ENCODE measurements around the gene TREX2.

Gene TREX2

DNA sequence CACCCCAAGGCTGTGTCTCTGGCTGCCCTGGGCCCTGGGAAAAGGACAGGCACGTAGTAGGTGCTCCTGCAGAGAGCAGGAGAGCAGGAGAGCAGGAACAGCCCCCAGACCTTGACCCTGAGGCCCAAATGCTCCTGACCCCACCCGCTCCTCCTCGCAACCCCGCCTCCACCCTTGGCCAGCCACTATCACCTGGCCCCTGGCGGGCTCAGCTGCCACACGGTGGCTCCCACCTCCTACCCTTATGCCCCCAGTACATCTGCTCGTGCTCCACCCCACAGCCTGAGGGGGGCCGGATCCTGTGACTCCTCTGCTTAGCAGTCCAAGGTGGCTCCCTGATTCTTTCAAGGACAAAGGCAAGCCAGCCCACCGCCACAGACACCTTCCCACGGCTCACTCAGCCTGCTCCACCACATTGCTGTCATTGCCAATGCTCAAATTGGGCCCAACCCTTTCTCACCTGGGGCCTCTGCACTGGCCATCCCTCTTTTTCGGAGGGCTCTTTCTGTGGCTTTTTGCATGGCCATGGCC is 30.0 kb upstream of the TREX2 start:
- DNase-seq, result peak; percentile 32

DNA sequence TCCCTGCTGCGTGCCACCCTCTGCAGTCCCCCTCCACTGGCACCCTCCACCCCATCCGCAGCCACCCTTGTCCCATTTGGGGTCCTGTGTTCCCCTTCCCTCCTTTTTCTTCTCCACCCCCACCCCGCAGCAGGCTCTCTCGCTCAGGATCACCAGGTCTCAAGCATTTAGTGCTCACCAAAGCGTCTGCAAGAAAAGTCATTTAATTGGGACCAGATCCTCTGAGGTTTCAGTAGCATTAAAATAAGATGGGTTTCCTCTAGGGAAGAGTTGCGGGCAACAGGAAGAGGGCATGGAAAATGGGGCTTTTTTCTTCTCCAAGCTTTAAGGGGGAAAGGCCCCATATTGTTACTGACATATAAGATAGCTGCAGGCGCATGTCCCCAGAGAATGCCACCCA is 29.4 kb upstream of the TREX2 start:
- DNase-seq, result peak; percentile 30

DNA sequence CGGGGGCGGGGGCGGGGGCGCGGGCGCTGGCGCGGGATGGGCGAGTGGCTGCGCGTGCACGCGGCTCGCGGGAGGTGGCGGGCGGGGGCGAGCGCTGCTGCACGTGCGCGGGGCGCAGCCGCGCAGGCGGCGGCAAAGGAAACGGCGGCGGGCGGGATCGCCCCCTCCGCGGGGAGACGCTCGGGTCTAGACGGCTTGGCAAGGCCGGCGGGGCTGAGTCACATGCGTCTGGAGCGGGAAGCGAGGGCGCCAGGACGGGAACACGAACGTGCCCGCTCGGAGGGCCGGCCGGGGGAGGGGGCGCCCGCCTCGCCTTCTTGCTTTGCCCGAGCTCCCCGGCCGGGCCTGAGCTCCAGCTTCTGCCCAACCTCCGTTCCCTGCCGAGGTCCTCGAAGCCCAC is 28.9 kb upstream of the TREX2 start:
- no peak for DNase-seq

DNA sequence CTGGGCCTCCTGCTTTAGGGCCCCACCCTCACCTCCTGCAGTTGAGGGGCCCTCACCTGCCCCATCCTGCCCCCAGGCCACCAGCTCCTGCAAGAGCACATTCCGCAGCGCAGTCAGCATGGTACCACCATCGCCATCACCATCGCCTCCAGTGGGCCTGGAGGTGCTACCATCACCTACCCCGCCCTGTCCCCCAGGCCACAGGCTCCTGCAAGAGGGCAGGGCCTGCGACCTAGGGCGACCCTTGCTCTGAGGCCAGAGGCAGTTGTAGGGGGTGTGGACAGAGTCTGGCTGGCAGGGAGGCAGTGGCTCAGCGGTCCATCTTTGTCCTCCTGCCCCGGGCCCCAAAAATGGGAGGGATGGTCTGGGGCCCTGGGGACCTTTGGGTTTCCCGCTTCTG is 28.4 kb upstream of the TREX2 start:
- no peak for DNase-seq

DNA sequence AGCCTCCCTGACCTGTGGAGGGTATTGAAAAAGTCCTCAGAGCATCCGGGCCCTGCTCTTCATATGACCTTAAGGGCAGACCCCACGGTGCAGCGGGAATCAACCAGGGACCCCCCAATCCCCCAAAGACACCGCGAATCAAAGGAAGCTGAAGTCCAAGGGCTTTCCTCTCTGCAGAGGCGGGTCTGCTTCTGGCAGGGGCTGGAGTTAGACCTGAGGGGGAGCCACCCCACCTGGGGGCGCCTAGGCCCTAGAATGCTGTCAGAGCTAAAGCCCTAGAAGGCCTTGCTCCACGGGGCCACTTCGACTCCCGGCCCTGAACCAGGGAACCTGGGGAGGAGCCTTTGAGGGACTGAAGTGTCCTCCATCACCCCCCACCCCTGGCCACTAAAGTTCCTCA is 27.3 kb upstream of the TREX2 start:
- DNase-seq, result no peak

DNA sequence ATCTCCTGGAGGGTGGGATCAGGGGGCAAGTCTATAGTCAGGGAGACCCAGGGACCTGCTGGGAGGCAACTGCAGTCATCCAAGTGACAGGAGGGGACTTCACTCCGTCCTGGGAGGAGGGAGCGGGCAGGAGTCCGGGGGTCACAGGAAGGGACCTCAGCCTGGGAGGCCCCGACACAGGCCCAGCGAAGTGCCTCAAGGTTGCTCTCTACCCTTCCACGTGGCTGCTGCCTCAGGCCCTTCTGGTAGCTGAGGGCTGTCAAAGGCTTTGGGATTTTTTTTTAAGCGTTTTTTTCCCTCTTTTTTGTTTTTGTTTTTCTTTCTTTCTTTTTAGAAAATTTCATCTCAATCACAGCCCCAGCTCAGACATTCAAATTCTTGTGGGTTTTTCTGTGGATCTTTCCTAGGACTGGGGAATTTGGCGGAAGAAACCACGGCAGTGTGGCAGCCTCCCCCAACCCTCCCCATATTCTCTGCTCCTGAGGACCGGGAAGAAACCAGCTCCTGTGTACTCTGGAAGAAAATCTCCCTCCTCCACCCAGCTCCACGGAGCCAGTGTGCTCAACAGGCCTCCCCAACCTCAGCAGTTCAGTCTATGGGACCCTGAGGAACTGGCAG is 25.9 kb upstream of the TREX2 start:
- no peak for DNase-seq

DNA sequence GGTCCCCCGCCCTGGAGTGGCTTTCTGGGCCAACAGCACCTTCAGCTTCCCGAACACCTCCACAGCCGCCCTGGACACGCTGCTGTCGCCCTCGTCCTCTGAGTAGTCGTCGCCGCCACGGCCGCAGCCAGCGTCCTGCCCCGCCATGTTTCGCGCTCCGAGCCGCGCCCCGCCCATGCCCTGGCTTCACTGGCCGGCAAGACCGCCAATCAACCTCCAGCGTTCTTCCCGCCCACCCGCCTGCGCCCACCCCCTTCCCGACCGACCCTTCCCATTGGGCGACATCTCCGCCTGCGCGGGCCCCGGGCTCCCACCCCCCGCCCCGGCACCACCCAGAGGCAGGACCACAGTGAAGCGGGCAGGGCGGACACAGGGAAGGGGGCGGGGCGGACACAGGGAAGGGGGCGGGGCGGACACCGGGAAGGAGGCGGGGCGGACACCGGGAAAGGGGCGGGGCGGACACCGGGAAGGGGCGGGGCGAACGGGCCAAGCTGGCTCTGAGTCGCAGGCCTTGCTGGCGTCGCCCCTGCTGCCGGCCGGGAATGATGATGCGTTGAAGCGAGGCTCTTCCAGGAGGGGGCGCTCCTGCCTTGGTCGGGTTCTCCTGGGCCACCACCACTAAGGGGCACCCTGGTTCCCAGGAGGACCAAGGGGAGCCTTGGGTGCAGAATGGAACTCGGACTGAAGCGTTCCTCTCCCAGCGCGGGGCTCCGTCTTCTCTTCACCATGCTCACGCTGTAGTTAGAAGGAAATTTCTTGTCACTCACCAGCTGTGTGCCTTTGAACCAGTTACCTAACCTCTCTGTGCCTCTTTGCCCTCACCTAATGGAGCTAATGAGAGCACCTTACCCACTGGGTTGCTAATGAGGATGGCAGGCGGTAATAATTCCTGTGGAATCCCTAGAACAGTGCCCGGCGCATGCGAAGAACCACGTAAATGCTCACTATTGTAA is 24.8 kb upstream of the TREX2 start, which contains the start of gene HAUS7:
Gene HAUS7 (minus strand): TSS at position 166 of the 953 bp plus-strand sequence. CDS start 19 bp downstream, at position 147.
- DNase-seq, result peak; percentile 82

DNA sequence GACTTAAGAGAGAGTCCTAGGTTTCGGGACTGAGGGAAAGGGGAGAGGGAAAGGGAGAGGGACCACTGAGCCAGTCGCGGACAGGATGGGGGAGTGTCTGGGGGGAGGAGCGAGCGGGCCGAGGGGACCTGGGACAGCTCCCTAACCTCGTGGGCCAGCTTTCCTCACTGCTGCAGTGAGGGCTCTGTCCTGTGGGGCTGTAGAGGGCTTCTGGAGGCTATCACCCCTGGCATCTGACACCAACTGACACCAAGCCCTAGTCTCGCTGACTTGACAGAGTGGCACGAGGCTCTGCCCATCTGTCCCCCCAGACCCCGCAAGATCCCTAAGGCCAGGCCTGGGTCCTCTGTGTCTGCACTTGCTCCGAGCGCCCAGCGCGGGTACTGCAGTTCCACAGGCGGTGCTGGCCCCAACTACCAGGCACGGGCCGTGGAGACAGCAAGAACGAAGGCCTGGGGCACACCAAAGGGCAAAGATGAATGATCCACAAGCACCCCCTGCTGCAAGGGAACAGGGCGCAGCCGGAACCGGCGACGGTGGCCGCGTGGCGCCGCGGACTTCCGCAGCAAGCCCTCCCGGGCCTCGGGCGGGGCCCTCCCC is 24.1 kb upstream of the TREX2 start:
- DNase-seq, result no peak

DNA sequence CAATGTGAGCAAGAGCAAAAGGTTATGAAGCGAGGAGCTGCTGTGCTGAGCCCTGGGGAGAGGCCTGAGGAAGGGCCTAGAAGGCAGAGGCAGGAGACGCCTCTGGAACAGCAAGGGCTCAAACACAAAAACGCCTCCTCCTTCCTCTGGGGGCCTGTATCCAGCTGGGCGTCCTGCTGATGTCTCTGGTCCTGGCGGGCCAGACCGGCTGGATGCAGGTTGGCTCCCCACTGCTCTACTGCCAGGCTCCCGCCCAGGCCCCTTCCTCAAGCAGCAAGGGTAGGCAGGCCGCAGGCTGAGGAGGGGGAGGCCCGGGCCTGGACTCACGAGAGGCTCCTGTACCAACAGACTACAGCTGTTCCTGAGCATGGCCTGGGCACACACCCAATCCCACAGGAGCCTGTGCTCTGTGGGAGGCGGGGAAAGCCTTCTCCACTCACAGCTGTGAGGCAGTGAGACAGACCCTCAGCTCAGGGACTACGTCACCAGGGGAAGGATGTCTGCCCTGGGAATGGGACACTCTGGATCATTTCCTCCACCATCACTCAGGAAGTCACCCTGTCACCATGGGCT is 22.2 kb upstream of the TREX2 start:
- peak; percentile 16 for DNase-seq

DNA sequence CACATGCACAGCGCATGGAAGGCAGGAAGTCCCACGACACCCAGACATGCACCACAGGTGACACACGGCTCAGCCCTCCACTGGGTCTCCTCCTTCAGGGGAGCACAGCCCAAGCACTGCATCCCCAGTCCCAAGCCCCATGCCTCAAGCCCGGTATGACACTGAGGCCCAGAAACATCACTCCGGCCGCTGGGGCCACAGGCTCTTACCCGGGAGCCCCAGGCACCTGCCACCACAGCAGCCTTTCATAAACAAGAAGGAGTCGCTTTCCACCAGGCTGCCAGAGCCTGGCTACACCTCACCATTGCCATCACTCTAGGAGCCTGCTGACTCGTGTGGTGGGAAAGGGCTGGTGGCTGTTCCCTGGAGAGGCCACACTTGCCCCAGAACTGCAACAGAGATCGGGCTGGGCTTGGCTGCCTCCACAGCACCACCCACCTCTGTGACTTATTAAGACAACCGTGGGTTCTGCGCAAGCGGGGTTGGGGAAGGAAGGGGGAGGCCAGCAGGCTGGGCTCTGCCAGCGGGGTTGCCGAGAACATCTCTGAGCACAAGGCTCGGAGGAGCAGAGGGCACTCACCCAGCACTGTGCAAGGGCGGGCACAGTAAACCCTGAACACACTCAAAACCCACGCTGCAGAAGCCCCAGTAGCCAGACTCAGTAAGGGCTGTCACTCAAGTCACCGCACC is 20.0 kb upstream of the TREX2 start:
- no peak for DNase-seq

DNA sequence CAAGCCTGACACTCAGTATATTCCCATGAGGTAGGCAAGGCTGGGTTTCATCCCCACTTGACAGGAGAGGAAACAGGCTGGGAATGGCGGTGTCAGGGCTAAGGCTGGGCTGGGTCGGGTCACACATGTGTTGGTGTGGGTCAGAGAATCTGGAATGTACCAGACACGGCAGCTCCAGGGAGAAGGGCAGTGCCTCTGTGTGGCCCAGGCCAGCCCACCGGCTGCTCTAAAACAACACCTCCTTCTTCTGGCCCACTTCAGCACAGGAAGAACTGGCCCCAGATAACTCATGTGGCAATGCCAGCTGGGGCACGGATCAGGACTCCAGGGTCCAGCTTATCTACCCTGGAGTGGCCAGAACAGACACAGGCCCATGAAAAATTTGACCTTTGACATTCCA is 18.3 kb upstream of the TREX2 start:
- DNase-seq, result no peak

DNA sequence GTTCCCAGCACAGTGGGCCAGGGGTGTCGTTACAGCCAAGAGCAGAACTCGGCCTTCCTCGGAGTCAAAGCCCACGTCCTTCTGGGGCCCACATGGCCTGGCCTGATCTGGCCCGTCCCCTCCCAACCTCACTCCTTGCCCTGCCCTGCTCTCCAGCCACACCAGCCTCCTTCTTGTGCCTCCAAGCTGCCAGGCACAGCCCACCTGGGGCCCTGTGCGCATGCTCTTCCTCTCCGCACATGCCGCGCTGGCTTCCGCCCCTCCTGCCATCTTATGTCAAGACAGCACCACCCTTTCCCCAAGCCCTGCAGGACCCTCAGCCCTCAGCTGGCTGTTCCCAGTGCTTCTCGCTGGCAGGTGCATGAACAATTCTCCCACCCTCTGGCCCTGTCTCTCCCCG is 17.7 kb upstream of the TREX2 start:
- DNase-seq, result no peak

DNA sequence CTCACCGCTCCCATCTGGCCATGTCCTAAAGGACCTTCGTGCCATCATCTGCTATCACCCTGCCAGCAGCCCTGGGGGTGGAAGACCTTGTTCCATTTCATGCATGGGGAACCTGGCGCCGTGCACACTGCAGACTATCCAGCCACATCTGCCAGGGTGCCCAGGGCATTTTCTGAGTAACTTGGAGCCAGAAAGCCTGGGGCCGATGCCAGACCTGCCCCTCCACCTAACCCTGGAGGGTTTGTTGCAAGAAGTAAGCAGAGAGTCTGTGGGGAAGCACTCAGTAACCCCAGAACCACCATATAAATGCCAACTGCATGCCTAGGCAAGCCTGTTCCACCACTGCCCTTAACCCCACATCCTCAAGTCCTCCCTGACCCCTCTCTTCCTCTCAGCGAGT is 17.2 kb upstream of the TREX2 start:
- DNase-seq, result no peak

DNA sequence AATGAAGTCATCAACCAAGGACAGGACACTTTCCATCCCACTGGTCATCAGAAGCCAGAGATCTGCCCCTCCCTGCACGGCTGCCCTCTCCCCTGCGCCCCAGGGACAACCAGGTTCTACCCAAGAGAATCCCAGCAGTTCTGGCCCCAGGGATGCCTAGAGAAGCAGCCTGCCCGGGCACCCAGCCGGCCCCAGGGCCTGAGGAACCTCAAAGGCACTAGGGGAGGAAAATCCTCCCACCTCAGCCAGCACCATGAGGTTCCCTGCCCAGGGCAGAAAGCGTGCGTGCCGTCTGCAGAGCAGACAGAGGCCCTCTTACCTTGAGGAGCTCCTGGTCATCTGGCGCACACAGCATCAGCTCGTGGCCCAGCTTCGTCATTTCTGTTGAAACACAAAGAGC is 16.4 kb upstream of the TREX2 start:
- no peak for DNase-seq

DNA sequence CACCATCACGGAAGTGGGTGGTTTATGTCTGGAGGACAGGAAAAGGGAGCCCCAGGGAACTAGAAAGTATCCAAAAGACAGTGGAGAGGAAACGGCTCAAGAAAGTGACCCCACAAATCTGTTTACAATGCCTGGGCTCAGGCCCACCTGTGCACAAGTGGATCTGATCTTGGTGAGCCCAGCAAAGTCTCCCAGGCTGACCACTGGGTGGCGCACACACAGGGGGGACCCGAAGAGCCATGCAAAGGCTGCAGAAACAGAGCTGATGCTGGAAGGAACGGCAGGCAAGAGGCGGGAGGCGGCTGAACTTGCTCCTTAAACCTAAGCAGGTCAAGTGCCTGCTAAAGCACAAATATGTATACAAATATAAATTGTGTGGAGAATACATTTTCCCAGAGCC is 15.0 kb upstream of the TREX2 start:
- DNase-seq, result peak; percentile 21

DNA sequence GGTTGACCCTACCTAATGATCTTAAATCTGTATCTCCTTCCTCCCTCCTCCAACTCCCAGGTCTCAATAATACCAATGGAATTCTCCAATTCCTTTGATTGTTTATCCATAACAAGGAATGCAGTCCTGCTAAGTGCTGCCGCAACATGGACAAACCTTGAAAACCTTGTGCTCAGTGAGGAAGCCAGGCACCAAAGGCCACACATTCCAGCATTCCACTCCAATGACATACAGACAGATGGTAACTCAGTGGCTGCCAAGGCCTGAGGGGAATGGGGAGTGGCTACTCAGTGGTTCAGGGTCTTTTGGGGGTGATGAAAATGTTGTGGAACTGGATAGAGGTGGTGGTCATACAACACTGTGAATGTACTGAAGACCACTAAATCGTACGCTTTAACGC is 14.1 kb upstream of the TREX2 start:
- DNase-seq, result no peak

DNA sequence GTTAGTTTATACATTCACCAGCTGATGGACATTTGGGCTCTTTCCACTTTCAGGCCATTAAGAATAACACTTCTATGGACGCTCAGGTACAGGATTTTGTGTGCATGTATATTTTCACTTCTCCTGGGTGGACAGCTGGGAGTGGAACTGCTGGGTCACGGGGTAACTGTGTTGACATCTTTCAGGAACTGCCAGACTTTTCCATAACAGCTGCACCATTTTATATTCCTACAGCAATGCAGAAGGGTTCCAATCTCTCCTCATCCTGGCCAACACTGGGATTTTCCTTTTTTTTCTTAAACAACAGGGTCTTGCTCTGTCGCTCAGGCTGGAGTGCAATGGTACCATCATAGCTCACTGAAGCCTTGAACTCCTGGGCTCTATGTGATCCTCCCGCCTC is 12.6 kb upstream of the TREX2 start:
- DNase-seq, result no peak

DNA sequence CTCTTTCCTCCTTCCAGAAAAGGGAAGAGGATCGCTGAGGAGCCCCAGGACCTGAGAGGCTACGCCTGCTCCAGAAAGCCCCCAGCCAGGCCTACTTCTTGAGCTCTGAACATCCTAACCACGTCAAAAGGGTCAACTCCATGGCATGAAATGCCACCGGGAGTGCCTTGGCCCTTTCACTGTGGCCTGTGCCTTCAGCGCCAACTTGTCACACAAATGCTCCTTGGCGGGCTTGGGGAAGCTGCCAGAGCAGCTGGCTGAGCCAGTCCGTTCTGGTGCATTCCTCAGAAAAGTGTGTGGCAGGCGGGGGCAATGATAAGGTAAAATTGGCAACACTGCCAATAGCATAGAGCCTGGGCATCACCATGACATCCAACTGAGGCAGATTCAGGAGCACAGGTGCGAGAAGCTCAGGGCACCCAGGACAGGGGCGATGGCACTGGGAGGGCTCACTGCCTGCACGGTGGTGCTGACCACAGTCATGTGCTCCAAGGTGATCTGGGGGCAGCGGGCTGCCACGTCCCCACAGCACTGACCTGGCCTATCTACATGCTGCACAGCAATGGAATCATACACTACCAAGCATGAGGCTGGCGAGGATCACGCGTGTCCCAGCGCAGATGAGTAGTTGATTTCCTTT is 12.1 kb upstream of the TREX2 start:
- DNase-seq, result no peak

DNA sequence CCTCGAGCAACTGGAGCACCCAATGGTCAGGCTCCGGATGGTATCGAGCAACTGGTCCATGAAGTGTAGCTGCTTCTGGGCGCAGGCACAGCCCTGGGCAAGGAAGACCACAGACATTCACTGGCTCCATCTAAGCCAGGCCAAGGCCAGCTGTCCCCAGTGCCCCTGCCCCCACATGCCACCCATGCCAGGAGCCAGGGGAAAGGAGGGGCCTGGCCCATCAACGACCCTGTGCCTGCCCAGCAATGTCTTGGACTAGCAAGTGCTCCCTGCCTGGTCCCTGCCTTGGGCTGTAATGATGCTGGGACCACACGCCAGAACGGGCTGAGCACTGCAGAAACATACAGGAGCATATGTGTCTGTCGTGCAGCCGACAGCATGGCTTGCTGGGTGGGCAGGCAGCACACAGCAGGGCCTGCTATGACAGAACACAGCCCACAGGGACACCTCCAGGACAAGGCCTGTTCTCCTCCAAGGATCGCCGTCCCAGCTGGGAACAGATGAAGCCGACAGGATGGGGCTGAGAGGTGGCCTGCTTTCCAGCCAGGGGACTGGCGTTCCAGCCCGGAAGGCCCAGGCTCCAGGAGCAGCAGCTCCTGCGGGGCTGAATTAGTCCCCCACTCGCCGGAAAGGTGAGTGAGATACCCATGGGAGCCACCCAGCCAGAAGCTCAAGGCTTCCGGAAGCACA is 11.4 kb upstream of the TREX2 start:
- DNase-seq, result no peak

DNA sequence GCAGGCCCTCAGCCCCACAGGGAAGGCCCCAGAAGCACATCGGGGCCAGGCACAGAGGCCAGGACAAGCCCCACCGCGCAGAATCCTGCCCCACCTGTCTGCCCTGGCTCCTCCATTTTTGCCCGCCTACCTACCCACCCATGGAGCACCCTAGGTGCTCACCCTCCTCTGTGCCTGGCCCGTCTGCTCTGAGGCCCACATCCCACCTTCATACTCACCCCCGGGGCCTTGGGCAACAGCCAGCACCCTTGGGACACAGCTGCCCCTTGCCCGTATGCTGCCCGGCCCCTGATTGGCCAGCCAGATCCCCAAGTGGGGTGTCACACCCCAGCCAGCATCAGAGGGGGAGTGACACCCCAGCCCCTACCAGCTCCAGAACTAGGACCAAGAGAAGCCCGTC is 10.8 kb upstream of the TREX2 start:
- no peak for DNase-seq

DNA sequence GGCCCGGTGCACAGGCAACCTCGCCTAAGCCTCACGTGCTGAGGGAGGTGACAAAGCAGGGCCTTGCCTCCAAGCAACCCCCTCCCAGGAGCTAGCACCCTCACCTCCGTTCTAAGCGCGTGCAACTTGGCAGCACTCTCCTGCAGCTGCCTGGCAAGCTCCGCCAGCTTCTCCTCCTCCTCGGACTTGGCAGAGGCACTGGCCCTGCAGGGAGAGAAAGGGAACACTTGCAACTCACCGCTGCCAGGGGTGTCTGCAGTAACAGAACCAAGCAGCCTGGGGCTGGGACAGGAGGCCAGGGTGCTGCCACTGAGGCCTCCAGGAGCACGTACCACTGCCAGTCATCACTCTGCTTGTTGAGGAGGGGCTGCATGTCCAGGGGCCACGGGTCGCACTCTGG is 10.3 kb upstream of the TREX2 start:
- DNase-seq, result no peak

DNA sequence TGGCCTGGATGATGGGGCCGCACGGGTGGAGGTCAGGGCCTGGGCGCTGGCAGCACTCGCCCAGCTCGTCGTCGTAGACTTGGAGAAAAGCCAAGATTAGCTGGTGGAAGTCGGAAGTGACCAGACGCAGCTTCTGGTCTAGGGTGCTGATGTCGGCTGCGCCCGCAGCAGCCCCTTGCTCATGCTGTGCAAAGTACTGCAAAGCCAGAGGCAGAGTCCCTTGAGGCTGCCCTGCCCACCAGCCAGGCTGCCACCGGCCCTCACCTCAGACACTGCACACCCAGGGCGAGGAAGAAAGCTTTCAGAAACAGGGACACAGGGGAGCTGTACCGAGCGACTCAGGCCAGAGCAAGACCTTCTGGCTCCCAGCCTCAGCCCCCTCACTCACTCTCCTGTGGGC is 9.7 kb upstream of the TREX2 start:
- no peak for DNase-seq
